ENCODE results near the gene MT3. TPM values are rescaled to one million over a fixed set of nuclear protein-coding genes. Genes with fewer than 3 reads are reported as not detected.

The MT3 gene
- total RNA-seq, 4 donors from 2014 or later = 4.2 TPM; not detected in 3

- TF ChIP-seq POLR2AphosphoS5 (IDR thresholded peaks at IDR 0.05) = no peak
- no peak for TF ChIP-seq EP300 (IDR thresholded peaks at IDR 0.05; ENCODE audit: low read depth)
- TF ChIP-seq POLR2A (IDR thresholded peaks at IDR 0.05) = no peak
- TF ChIP-seq, protein P1, sequence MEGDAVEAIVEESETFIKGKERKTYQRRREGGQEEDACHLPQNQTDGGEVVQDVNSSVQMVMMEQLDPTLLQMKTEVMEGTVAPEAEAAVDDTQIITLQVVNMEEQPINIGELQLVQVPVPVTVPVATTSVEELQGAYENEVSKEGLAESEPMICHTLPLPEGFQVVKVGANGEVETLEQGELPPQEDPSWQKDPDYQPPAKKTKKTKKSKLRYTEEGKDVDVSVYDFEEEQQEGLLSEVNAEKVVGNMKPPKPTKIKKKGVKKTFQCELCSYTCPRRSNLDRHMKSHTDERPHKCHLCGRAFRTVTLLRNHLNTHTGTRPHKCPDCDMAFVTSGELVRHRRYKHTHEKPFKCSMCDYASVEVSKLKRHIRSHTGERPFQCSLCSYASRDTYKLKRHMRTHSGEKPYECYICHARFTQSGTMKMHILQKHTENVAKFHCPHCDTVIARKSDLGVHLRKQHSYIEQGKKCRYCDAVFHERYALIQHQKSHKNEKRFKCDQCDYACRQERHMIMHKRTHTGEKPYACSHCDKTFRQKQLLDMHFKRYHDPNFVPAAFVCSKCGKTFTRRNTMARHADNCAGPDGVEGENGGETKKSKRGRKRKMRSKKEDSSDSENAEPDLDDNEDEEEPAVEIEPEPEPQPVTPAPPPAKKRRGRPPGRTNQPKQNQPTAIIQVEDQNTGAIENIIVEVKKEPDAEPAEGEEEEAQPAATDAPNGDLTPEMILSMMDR (IDR thresholded peaks at IDR 0.05) = no peak
- 69 to 80% methylated on average over 8 to 10 of the region's 11 CpGs for WGBS, 2 donors (ENCODE audit: low coverage in 1 of 2)
- Histone ChIP-seq H3K4me1 (no peaks in the 10 kb centered on the region), H3K27me3 (peaks cover 16% of the 10 kb centered on the region), H3K4me3 (no peak overlapping the region), H3K27ac (no peak overlapping the region), H3K36me3 (no peaks in the 10 kb centered on the region), H3K9me3 (no peaks in the 10 kb centered on the region)
- intact Hi-C loops (cut with DNase I; ENCODE audit: low total_unique reads) (no loop called here), in situ Hi-C loops (cut with MboI; ENCODE audit: low pct_ligation_motif_present in 1 of 4, low pct_unique_long_range_greater_than_20kb in 1 of 4, low sequenced_read_pairs in 3 of 4) (loop anchor here in 1 of 4 donors (10.0 kb wide), 1 partner anchor 121 kb away; no protein-coding TSS in a partner anchor)
- DNase-seq = no peak
These were observed 5.8 kb upstream of the MT3 start for GRCh38 chr16:56583351-56584168.

- DNase-seq = no peak
- WGBS, 2 donors (ENCODE audit: low coverage in 1 of 2) = 90 to 100% methylated on average over 3 to 11 of the region's 11 CpGs
- no peak overlapping the region for H3K27ac ChIP-seq
- TF ChIP-seq, protein P1 (IDR thresholded peaks at IDR 0.05) = no peak
- TF ChIP-seq POLR2AphosphoS5 (IDR thresholded peaks at IDR 0.05) = no peak
- no peak for TF ChIP-seq EP300 (IDR thresholded peaks at IDR 0.05; ENCODE audit: low read depth)
- no peak for TF ChIP-seq POLR2A (IDR thresholded peaks at IDR 0.05)
- H3K4me1 ChIP-seq = peaks cover 0 to 6% (median 3%) of the 10 kb centered on the region in 4 donors
- H3K36me3 ChIP-seq = no peaks in the 10 kb centered on the region
- no peaks in the 10 kb centered on the region for H3K9me3 ChIP-seq
- no peak overlapping the region for H3K4me3 ChIP-seq
- intact Hi-C loops (cut with DNase I; ENCODE audit: low total_unique reads) (no loop called here), in situ Hi-C loops (cut with MboI; ENCODE audit: low pct_ligation_motif_present in 1 of 4, low pct_unique_long_range_greater_than_20kb in 1 of 4, low sequenced_read_pairs in 3 of 4) (loop anchor here in 1 of 4 donors (10.0 kb wide), 1 partner anchor 121 kb away; no protein-coding TSS in a partner anchor)
- peaks cover 23% of the 10 kb centered on the region for H3K27me3 ChIP-seq
These were observed 5.1 kb upstream of the MT3 start for GRCh38 chr16:56584276-56584675.

DNA sequence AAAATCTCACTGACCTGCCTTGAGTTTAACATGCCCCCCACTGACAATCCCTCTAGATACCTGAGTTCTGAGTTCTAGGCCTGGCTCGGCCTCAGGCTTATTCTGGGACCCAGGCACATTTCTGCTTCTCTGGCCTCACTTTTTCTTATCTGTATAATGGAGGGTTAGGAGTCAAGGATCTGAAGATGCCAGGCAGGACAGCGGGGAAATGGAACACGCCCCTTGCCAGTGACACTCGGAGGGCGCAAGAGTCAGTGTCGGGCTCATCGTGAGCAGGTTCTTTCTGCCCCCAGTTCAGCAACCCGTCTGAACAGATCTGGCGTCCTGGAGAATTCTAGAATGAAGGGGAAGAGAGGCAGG is 567 bp upstream of the MT3 start:
- peaks cover 39% of the 10 kb centered on the region for H3K27me3 ChIP-seq
- TF ChIP-seq POLR2AphosphoS5 (IDR thresholded peaks at IDR 0.05) (no peak), POLR2A (IDR thresholded peaks at IDR 0.05) (no peak)
- WGBS, 2 donors (ENCODE audit: low coverage in 1 of 2) = 40% methylated on average over 9 of the region's 9 CpGs; no CpG with 5 or more reads in 1 of the 2 donors
- H3K36me3 ChIP-seq = no peaks in the 10 kb centered on the region
- no peak overlapping the region for H3K27ac ChIP-seq
- in situ Hi-C loops (cut with MboI; ENCODE audit: low pct_ligation_motif_present in 1 of 4, low pct_unique_long_range_greater_than_20kb in 1 of 4, low sequenced_read_pairs in 3 of 4) (loop anchor here in 1 of 4 donors (10.0 kb wide), 1 partner anchor 116 kb away; no protein-coding TSS in a partner anchor), intact Hi-C loops (cut with DNase I; ENCODE audit: low total_unique reads) (no loop called here)
- H3K4me3 ChIP-seq = peak overlapping the region in 3 of 4 donors; percentile 9 to 53 (median 41)
- peaks cover 0 to 13% (median 11%) of the 10 kb centered on the region in 4 donors for H3K4me1 ChIP-seq
- H3K9me3 ChIP-seq = no peaks in the 10 kb centered on the region
- no peak for DNase-seq

DNA sequence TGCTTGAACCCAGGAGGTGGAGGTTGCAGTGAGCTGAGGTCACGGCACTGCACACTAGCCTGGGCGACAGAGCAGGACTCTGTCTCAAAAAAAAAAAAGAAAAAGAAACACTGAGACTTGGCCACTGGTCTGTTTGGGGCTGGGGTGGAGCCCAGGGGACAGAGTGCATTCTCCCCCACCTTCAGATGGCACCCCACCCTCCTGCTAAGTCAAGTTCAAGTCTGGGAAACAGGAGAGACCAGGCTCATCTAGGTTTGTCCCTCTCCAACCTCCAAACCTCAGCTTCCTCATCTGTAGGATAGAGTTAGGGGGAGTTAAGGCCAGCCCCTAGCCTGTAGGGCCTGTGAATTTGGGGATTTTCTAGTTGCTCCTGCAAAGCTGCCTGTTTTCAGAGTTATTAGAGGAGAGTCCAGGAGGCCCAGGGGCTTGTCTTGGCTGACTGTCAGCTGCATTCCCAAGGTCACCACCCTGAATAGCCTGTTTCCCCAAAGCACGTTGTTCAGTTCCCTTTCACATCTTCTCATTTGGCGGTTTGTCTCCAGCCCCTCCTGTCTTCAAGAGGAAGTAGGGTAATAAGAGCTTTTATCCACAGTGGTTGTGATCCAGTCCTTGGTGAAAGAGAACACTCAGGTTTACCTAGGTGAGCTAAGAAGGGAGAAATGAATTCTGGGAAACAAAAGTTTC is 2.2 kb downstream of the MT3 start:
- in situ Hi-C loops (cut with MboI; ENCODE audit: low pct_ligation_motif_present in 1 of 4, low pct_unique_long_range_greater_than_20kb in 1 of 4, low sequenced_read_pairs in 3 of 4) = no loop called here
- DNase-seq = no peak

More for the DNA sequence above, 2.2 kb downstream of the MT3 start:
- H3K27ac ChIP-seq = no peak overlapping the region
- H3K9me3 ChIP-seq = no peaks in the 10 kb centered on the region
- peaks cover 39% of the 10 kb centered on the region for H3K27me3 ChIP-seq
- H3K4me1 ChIP-seq = peaks cover 0 to 13% (median 11%) of the 10 kb centered on the region in 4 donors
- intact Hi-C loops (cut with DNase I; ENCODE audit: low total_unique reads) = no loop called here
- WGBS, 2 donors (ENCODE audit: low coverage in 1 of 2) = 42 to 51% methylated on average over 2 to 4 of the region's 4 CpGs
- TF ChIP-seq POLR2A (IDR thresholded peaks at IDR 0.05) = no peak
- TF ChIP-seq POLR2AphosphoS5 (IDR thresholded peaks at IDR 0.05) = no peak
- TF ChIP-seq, protein P1 (IDR thresholded peaks at IDR 0.05) = no peak
- TF ChIP-seq EP300 (IDR thresholded peaks at IDR 0.05; ENCODE audit: low read depth) = no peak
- H3K36me3 ChIP-seq = no peaks in the 10 kb centered on the region
- no peak overlapping the region for H3K4me3 ChIP-seq
